Large intestine (tissue), 3 donors: ENCODE measurements around the gene PRLH. TPM values are rescaled to one million over a fixed set of nuclear protein-coding genes. Genes with fewer than 3 reads are reported as not detected.

Source experiments
- DNase-seq, 2 donors: peaks; one replicate each; pipeline versions ENCODE4 v3.0.0 to v3.0.0-alpha.2; 2013
- H3K27ac ChIP-seq: one replicate; pipeline ENCODE4 v1.5.1; 2013; ENCODE audit warnings: low read length
- H3K27me3 ChIP-seq: 2 replicates; pipeline ENCODE4 v1.6.1; 2013; ENCODE audit warnings: low read length; ENCODE audit not compliant: control insufficient read depth, insufficient read depth
- H3K36me3 ChIP-seq: 2 replicates; pipeline ENCODE4 v1.6.1; 2013; ENCODE audit warnings: low read length; ENCODE audit not compliant: control insufficient read depth, insufficient read depth
- H3K4me1 ChIP-seq: one replicate; pipeline ENCODE4 v1.6.1; 2013; ENCODE audit warnings: low read length; ENCODE audit not compliant: control insufficient read depth, insufficient read depth
- H3K4me3 ChIP-seq: one replicate; pipeline ENCODE4 v1.5.1; 2013; ENCODE audit warnings: low read length
- H3K9me3 ChIP-seq: one replicate; pipeline ENCODE4 v1.6.1; 2013; ENCODE audit warnings: mild to moderate bottlenecking, low read depth, low read length, moderate library complexity; ENCODE audit not compliant: control insufficient read depth
- WGBS: methylation state at CpG from one replicate; pipeline ENCODE4 v1.1.5; 2013; ENCODE audit warnings: low lambda C conversion rate; ENCODE audit not compliant: insufficient coverage; 5-methylcytosine and 5-hydroxymethylcytosine counted together
- polyA plus RNA-seq: library from polyadenylated mRNA; unstranded; fragments of 120-200 nt; gene quantifications from one replicate; pipeline ENCODE4 v1.2.1, GENCODE V29; 2013

The PRLH gene
- polyA plus RNA-seq, 1 donor: not detected

DNA sequence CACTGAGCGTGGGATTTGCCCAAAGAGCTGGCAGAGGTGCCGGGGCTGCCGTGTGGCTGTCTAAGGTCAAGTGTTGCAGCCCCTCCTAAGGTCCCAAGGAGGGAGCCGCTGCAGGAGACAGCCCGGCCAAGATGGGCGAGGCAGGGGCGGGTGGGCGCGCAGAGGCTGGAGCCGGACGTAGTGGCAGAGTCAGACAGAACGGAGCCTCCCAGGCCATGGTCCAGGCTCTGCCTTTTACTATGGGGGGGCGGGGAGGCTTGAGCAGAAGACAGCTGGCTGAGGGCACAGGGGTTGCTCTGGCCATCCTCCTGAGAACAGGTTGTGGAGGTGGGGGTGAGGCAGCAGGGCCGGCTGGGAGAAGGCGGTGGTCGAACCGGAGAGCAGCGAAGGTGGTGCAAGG, 27.5 kb upstream of the PRLH start:
- no peaks in the 10 kb centered on the region for H3K36me3 ChIP-seq
- H3K4me3 ChIP-seq: no peak overlapping the region
- no peaks in the 10 kb centered on the region for H3K27me3 ChIP-seq
- no CpG with 5 or more reads among the region's 18 CpGs for WGBS
- H3K27ac ChIP-seq: no peak overlapping the region
- H3K9me3 ChIP-seq: no peaks in the 10 kb centered on the region
- H3K4me1 ChIP-seq: peaks cover 9% of the 10 kb centered on the region
- no peak for DNase-seq

DNA sequence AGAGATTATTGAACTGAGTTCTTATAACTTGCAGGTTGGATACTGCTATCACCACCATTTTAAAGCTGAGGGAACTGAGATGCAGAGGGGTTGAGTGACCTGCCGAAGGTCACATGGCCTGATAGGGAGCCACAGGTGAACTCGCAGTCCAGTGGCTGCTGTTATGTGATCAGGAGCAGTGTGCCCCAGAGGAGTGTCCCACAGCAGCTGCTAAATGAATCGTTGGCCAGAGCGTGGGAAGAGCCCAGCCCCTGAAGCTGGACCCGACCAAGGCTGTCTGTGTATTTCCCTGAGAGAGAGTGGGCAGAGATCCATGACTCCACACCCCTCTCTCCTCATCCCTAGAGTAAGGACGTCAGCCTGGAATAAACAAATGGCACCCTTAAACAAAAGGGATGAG, 26.7 kb upstream of the PRLH start:
- no CpG with 5 or more reads among the region's 6 CpGs for WGBS
- Histone ChIP-seq H3K4me1 (peaks cover 9% of the 10 kb centered on the region), H3K36me3 (no peaks in the 10 kb centered on the region), H3K4me3 (no peak overlapping the region), H3K27ac (no peak overlapping the region), H3K9me3 (no peaks in the 10 kb centered on the region), H3K27me3 (no peaks in the 10 kb centered on the region)
- DNase-seq: no peak

DNA sequence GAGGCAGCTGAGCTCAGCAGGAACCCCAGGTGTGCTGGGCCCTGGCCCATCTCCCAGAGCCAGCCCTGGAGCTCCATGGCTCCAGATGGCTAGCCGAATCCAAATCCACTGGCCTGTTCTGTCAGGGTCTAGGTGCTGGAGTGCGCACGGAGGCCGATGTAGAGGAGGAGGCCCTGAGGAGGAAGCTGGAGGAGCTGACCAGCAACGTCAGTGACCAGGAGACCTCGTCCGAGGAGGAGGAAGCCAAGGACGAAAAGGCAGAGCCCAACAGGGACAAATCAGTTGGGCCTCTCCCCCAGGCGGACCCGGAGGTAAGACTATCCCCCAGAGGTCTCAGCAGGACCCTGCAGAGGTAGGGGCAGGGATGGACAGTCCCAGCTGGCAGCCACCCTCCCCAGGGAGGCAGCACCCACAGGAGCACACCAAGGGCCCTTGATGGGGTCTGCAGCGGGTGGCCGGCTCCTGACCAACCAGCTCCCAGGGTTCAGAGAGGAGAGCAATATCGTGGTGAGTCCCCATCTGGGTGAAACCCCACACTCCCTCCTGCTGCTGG, 26.1 kb upstream of the PRLH start:
- H3K4me3 ChIP-seq: no peak overlapping the region
- no CpG with 5 or more reads among the region's 13 CpGs for WGBS
- H3K9me3 ChIP-seq: no peaks in the 10 kb centered on the region
- no peaks in the 10 kb centered on the region for H3K27me3 ChIP-seq
- peaks cover 9% of the 10 kb centered on the region for H3K4me1 ChIP-seq
- no peak for DNase-seq
- no peaks in the 10 kb centered on the region for H3K36me3 ChIP-seq
- no peak overlapping the region for H3K27ac ChIP-seq

DNA sequence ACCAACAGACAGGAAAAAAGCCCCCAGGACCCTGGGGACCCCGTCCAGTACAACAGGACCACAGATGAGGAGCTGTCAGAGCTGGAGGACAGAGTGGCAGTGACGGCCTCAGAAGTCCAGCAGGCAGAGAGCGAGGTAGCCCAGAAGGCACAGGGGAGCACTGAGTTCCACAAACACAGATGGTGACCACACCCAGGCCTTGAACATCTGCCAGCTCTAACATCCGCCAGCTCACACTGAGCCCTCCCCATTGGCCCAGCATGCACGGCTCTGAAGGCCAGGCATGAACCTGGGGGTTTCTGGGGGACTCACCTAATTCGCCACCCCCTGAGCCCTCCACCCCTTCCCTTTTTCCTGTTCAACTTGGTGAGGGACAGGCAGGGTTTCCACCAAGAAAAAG, 25.6 kb upstream of the PRLH start:
- DNase-seq: peak; percentile 30 to 47
- H3K27ac ChIP-seq: no peak overlapping the region
- H3K36me3 ChIP-seq: no peaks in the 10 kb centered on the region

DNA sequence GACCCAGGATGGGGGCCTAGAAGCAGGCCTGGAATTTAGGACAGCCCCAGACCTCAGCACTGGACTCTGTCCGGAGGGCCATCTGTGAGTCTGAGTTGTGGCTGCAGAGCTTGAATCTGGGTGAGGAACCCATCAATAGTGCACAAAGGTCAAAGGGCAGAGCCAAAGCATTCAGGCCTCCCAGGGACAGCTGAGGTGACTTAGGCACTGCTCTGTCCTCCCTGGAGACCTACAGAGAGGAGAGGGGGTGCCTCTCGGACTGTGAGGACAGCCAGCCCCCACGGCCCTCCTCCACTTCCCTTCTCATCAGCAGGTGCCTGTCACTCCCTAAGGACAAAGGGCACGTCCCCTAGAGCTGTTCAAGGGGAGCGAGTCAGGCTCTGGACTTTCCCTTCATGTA, 25.1 kb upstream of the PRLH start:
- no peak overlapping the region for H3K4me3 ChIP-seq
- WGBS: no CpG with 5 or more reads among the region's 5 CpGs
- no peaks in the 10 kb centered on the region for H3K9me3 ChIP-seq
- no peak overlapping the region for H3K27ac ChIP-seq
- H3K36me3 ChIP-seq: no peaks in the 10 kb centered on the region
- H3K4me1 ChIP-seq: peaks cover 9% of the 10 kb centered on the region
- no peaks in the 10 kb centered on the region for H3K27me3 ChIP-seq
- peak in 1 of 2 donors; percentile 61 for DNase-seq

More for the DNA sequence above, 25.6 kb upstream of the PRLH start:
- Histone ChIP-seq H3K4me3 (no peak overlapping the region), H3K27me3 (no peaks in the 10 kb centered on the region), H3K9me3 (no peaks in the 10 kb centered on the region), H3K4me1 (peaks cover 9% of the 10 kb centered on the region)
- WGBS: no CpG with 5 or more reads among the region's 6 CpGs

DNA sequence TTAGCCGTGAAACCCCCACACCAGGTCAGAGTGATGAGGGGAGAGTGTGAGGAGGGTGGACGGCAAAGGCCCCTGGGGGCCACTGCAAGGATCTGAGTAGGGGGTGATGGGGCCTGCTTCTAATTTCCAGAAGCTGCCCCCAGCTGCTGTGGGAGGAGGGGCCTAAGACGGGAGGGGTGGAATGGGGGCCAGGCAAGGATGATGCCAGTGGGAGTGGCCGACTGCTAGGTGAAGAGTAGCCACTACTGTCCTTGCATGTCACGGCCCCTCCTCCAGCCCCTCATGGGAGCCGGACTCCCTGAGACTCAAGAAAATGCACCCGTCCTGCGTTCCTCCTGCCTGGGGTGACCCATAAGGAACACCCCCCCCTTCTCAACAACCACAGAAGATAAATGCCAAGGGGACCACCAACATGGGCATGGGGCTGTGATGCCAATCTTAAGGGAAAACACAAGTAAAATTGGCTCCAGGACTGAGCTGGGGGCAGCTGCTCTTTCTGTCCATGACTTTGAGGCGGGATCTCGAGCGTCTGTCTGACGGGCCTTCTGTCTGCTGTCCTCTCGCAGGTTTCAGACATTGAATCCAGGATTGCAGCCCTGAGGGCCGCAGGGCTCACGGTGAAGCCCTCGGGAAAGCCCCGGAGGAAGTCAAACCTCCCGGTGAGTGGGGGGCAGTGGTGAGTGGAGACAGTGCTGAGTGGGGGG, 24.2 kb upstream of the PRLH start:
- Histone ChIP-seq H3K4me1 (peaks cover 9% of the 10 kb centered on the region), H3K4me3 (no peak overlapping the region), H3K27me3 (no peaks in the 10 kb centered on the region), H3K9me3 (no peaks in the 10 kb centered on the region), H3K36me3 (no peaks in the 10 kb centered on the region), H3K27ac (no peak overlapping the region)
- WGBS: no CpG with 5 or more reads among the region's 18 CpGs
- DNase-seq: no peak

DNA sequence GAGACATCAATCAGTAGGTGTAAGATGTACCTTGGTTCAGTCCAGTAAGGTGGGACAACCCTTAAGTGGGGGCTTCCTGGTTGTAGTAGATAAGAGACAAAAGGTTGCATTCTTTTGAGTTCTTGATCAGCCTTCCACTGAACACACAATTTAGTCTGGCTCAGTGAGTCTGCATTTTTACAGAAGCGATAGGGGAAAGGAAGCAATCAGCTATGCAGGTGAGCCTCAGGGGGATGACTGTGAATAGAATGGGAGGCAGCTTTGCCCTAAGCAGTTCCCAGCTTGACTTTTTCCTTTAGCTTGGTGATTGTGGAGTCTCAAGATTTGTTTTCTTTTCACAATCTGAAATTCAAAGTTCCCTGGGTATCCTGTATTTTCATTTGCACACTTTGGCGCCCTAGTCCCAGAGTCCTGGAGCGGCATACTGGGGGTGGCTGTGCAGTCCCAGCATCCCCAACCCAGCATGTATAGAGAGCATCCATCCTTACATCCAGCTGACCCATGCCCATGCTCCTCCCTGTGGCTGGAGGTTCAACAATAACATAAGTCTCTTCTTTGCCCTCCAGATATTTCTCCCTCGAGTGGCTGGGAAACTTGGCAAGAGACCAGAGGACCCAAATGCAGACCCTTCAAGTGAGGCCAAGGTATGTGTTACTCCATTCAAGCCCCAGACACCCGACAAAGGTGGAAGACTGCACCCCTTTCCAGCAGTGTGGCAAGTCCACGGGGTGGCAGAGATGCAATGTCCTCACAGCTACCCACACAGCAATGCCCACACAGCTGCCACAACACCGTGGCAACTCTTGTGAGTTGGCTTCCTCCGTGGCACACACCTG, 20.1 kb upstream of the PRLH start:
- Histone ChIP-seq H3K36me3 (no peaks in the 10 kb centered on the region), H3K4me3 (no peak overlapping the region)
- no CpG with 5 or more reads among the region's 8 CpGs for WGBS

DNA sequence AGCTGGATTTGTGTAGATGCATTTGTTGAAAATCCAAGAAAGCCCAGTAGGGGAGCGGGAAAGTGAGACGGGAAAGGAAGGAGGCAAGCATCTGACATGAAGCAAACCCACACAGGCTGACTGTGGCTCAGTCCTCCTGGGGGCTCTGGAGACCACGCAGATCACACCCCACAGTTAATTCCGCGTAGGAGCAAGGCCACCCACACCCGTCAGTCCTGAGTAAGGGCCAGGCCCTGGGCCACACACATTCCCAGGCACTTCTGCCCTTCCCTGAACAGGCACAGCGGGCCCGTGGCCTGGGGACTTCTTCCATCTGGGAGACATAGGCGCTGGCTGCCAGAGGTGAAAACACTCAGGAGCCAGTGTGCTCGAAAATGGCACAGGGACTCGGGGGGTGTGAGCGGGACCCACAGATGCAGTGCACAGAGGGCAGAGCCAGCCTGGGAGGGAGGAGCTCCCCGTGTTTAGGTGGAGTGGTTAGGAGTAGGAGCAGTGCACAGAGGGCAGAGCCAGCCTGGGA, 19.4 kb upstream of the PRLH start:
- Histone ChIP-seq H3K4me3 (no peak overlapping the region), H3K27ac (no peak overlapping the region), H3K9me3 (no peaks in the 10 kb centered on the region), H3K4me1 (peaks cover 7% of the 10 kb centered on the region), H3K27me3 (no peaks in the 10 kb centered on the region), H3K36me3 (no peaks in the 10 kb centered on the region)
- no CpG with 5 or more reads among the region's 13 CpGs for WGBS
- no peak for DNase-seq

More for the DNA sequence above, 20.1 kb upstream of the PRLH start:
- Histone ChIP-seq H3K27ac (no peak overlapping the region), H3K4me1 (peaks cover 12% of the 10 kb centered on the region), H3K9me3 (no peaks in the 10 kb centered on the region), H3K27me3 (no peaks in the 10 kb centered on the region)
- DNase-seq: no peak

DNA sequence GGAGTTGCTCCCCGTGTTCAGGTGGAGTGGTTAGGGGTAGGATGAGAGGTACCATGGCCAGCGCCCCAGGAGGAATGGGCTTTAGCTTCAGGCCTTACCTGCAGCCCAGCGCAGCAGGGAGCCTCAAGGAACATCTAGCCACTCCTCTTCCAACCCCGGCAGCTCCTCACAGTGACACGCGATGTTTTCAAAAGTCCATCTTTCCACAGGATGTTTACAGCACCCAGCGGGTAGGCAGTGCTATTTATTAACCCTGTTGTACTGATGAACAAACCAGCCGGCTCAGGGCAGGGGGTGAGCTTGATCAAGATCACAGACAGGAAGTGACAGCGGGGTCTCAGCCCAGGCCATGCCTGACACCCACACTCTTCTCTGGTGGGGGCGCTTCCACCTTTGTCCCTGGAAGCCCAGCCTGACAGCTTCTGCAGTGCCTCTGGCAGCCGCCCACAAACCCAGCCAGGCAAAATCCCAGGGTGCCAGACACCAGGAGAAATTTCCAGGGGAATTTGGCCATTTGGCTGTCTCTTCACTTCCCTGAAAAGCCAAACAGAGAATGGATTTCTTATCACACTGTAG, 18.4 kb upstream of the PRLH start:
- Histone ChIP-seq H3K36me3 (no peaks in the 10 kb centered on the region), H3K4me1 (peaks cover 7% of the 10 kb centered on the region), H3K27ac (no peak overlapping the region), H3K9me3 (no peaks in the 10 kb centered on the region), H3K27me3 (no peaks in the 10 kb centered on the region), H3K4me3 (no peak overlapping the region)
- peak in 1 of 2 donors; percentile 64 for DNase-seq
- no CpG with 5 or more reads among the region's 11 CpGs for WGBS

DNA sequence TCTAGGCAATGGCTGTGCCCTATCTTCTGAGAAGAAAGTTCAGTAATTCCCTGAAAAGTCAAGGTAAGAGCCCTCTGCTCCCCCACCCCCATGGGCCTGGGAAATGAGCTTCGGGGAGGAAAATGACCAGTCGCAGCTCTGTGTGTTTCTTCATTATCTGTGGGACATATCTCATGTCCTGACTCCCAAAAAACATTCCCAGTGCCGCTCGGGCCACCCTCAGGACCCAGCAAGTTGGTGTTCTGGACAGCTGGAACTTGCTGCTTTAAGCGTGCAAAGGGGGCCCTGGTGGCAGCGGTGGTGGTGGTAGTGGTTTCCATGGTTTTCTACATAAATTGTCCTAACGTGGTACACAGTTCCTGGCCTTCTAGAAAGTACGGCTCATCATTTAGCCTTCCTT, 17.2 kb upstream of the PRLH start:
- no peaks in the 10 kb centered on the region for H3K36me3 ChIP-seq
- WGBS: no CpG with 5 or more reads among the region's 8 CpGs
- no peak overlapping the region for H3K4me3 ChIP-seq
- H3K27ac ChIP-seq: no peak overlapping the region
- no peaks in the 10 kb centered on the region for H3K27me3 ChIP-seq
- no peaks in the 10 kb centered on the region for H3K9me3 ChIP-seq
- H3K4me1 ChIP-seq: peaks cover 7% of the 10 kb centered on the region
- DNase-seq: no peak
